Spleen (tissue), 11 donors: ENCODE results near the gene TRIM28. TPM values are rescaled to one million over a fixed set of nuclear protein-coding genes. Genes with fewer than 3 reads are reported as not detected.

Experiments
- DNase-seq: peaks from one replicate; pipeline ENCODE4 v3.0.0-alpha.2; 2020
- H3K27ac ChIP-seq, 8 donors: fragments of 200-600 bp; sonication (generic) in 7 of 8; 1 replicate in 4 of 8; 2 replicates in 4 of 8; pipeline versions ENCODE4 v1.5.0 to v1.8.0; 2016 to 2021; ENCODE audit warnings: inconsistent platforms in 4 of 8, mild to moderate bottlenecking in 4 of 8, moderate library complexity in 1 of 8
- H3K27me3 ChIP-seq, 7 donors: fragments of 200-600 bp; sonication (generic) in 6 of 7; replicated peaks in 1 of 7; 1 replicate in 4 of 7; 2 replicates in 3 of 7; pipeline versions ENCODE4 v1.5.0 to v1.8.0; 2016 to 2021; ENCODE audit warnings: inconsistent platforms in 3 of 7, mild to moderate bottlenecking in 1 of 7
- H3K36me3 ChIP-seq, 6 donors: fragments of 200-600 bp; sonication (generic) in 5 of 6; 1 replicate in 4 of 6; 2 replicates in 2 of 6; pipeline versions ENCODE4 v1.5.0 to v1.8.0; 2016 to 2021; ENCODE audit warnings: inconsistent platforms in 2 of 6
- H3K4me1 ChIP-seq, 6 donors: fragments of 200-600 bp; sonication (generic) in 5 of 6; 1 replicate in 3 of 6; 2 replicates in 3 of 6; pipeline versions ENCODE4 v1.5.0 to v1.8.0; 2016 to 2021; ENCODE audit warnings: inconsistent platforms in 3 of 6
- H3K4me3 ChIP-seq, 8 donors: fragments of 200-600 bp; sonication (generic) in 7 of 8; 1 replicate in 4 of 8; 2 replicates in 4 of 8; pipeline versions ENCODE4 v1.5.0 to v1.8.0; 2016 to 2021; ENCODE audit warnings: inconsistent platforms in 4 of 8, mild to moderate bottlenecking in 4 of 8, moderate library complexity in 2 of 8
- H3K9me3 ChIP-seq, 8 donors: fragments of 200-600 bp; sonication (generic) in 7 of 8; 1 replicate in 4 of 8; 2 replicates in 4 of 8; pipeline versions ENCODE4 v1.5.0 to v1.8.0; 2016 to 2021; ENCODE audit warnings: inconsistent platforms in 4 of 8
- POLR2A ChIP-seq, 3 donors: fragments of 450-650 bp; IDR thresholded peaks; one replicate each; pipeline ENCODE4 v1.5.1; 2017; ENCODE audit warnings: antibody characterized with exemption in 3 of 3, mild to moderate bottlenecking in 1 of 3
- POLR2AphosphoS5 ChIP-seq, 3 donors: sonication (generic); formaldehyde crosslinking; IDR thresholded peaks; one replicate each; pipeline ENCODE4 v1.5.1; 2017; ENCODE audit warnings: antibody characterized with exemption in 3 of 3
- WGBS, 5 donors: extraction: QIAGEN DNeasy Blood & Tissue Kit in 3 of 5; methylation state at CpG; one replicate each; pipeline versions ENCODE4 v1.1.5 to v1.1.7; 2013 to 2018; 5-methylcytosine and 5-hydroxymethylcytosine counted together
- intact Hi-C: fragments of 100-400 bp; cut with DNase I; formaldehyde crosslinking; loops from one replicate; pipeline ENCODE4 v1.15.0; 2023; ENCODE audit warnings: low total_unique reads
- polyA plus RNA-seq, 3 donors: library from polyadenylated mRNA; stranded (reverse); fragments of 200-250 nt; gene quantifications; one replicate each; pipeline ENCODE4 v1.2.1, GENCODE V29; 2013
- total RNA-seq, 7 donors: library from RNA; depleted of rRNA in 3 of 7; stranded (reverse); fragments of >200 nt in 3 of 7; fragmentation: NEBNext Ultra II Directional in 4 of 7; extraction: Animal tissue kit (Norgen Biotek cat#: 25700) in 4 of 7; gene quantifications; one replicate each; pipeline versions ENCODE4 v1.1.0 to v1.2.1, GENCODE V29; 2016 to 2021
- TF ChIP-seq, protein P1 (sequence below), 11 experiments: fragments of 200-600 bp in 7 of 11; fragments of 450-650 bp in 4 of 11; sonication (generic) in 4 of 11; IDR thresholded peaks in 8 of 11; conservative IDR thresholded peaks in 3 of 11; 1 replicate in 7 of 11; 2 replicates in 4 of 11; pipeline versions ENCODE4 v1.4.0 to v1.8.0; 2016 to 2021; ENCODE audit warnings: antibody characterized with exemption in 11 of 11, inconsistent platforms in 4 of 11, mild to moderate bottlenecking in 1 of 11
- donor health status: healthy with polysubstance abuse.
- donor health status: DM: no; HTN: no; CAD: no; lungs with moderate emphysema.
- donor health status: DM: no; HTN: no; CAD: no.
- donor health status: Bipolar disorder and iron deficiency.
- donor health status: healthy.
- donor health status: DM: no; HTN: no; CAD: no.
- donor health status: DM: yes; HTN: yes; CAD: no.

Gene TRIM28
- total and polyA plus RNA-seq, 10 donors: 181 to 294 (median 232) TPM

DNA sequence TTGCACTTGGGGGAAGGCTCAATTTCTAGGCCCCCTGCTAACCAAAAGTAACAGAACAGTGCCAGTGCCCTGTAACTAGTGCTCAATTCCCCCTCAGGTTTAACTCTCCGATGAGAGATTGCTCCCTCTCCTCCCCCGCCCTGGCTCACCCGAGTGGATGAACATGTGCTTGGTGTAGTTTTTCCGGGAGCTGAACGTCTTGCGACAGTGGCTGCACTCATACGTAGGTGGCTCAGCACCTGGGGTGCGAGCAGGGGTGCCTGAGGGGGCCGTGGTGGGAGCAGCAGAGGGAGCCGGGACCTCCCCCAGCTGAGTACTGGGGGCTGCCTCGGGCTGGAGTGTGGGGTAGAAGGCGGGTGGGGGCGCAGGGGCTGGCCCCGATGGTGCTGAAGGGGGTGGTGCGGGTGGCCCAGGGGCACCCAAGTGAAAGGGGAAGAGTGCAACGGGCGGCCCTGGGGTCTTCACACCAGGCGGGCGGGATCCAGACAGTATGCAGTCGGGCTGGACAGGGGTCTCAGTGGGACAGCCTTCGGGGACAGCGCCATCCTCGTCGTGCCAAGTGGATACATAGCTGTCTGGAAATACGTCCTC lies 27.5 kb upstream of the TRIM28 start:
- WGBS, 5 donors: 89 to 94% (median 92%) methylated on average over 15 to 25 of the region's 25 CpGs
- intact Hi-C loops: no loop called here
- Histone ChIP-seq H3K27ac (no peak overlapping the region), H3K9me3 (no peaks in the 10 kb centered on the region), H3K36me3 (peaks cover 3 to 29% (median 17%) of the 10 kb centered on the region in 6 donors), H3K27me3 (no peaks in the 10 kb centered on the region), H3K4me3 (no peak overlapping the region), H3K4me1 (peaks cover 25 to 74% (median 61%) of the 10 kb centered on the region in 6 donors)
- TF ChIP-seq POLR2A (IDR thresholded peaks at IDR 0.05) (no peak), POLR2AphosphoS5 (IDR thresholded peaks at IDR 0.05) (no peak)
- TF ChIP-seq, protein P1, sequence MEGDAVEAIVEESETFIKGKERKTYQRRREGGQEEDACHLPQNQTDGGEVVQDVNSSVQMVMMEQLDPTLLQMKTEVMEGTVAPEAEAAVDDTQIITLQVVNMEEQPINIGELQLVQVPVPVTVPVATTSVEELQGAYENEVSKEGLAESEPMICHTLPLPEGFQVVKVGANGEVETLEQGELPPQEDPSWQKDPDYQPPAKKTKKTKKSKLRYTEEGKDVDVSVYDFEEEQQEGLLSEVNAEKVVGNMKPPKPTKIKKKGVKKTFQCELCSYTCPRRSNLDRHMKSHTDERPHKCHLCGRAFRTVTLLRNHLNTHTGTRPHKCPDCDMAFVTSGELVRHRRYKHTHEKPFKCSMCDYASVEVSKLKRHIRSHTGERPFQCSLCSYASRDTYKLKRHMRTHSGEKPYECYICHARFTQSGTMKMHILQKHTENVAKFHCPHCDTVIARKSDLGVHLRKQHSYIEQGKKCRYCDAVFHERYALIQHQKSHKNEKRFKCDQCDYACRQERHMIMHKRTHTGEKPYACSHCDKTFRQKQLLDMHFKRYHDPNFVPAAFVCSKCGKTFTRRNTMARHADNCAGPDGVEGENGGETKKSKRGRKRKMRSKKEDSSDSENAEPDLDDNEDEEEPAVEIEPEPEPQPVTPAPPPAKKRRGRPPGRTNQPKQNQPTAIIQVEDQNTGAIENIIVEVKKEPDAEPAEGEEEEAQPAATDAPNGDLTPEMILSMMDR (IDR thresholded peaks at IDR 0.05 in 8 of 11, conservative IDR thresholded peaks at IDR 0.05 in 3 of 11): no peak
- no peak for DNase-seq

DNA sequence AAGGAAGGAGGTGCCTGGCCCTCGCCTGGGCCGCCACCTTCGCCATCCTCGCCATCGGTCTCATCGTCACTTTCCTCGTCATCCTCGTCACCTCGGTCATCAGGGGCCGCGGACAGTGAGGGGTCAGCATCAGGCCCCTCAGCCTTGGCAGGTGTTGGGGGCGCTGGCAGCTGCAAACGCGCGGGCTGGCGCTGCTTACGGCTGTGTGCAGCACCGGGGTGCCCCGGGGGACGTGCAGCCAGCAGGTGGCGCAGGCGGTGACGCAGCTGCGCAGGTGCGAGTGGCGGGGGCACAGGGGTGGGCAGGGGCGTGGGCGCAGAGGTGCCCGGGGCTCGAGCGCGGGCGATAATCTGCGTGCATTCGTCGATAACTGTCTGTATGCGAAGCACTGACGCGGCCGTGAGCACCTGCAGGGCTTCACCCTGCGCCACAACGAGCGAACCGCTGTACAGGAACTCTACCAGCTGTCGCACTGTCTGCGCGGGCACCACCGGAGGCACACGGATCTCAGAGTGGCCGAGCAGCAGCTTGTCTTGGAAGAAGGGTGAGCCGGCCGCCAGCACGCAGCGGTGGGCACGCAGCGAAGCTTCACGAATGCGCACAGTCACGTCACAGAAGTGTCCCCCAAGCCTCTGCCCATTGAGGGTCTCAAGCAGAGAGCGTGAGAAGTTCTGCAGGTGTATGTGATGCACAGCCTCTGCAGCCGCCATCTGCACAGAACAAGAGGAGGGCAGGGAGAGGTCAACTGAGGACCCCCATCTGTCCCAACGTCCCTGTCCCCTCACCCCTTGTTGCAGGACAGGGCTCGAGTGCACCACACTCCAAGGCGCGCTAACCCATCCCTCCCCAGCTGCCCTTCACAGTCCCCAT lies 26.7 kb upstream of the TRIM28 start:
- Histone ChIP-seq H3K27me3 (no peaks in the 10 kb centered on the region), H3K4me1 (peaks cover 25 to 74% (median 61%) of the 10 kb centered on the region in 6 donors), H3K27ac (peak overlapping the region in 1 of 8 donors; percentile 98), H3K4me3 (peak overlapping the region in 1 of 8 donors; percentile 85), H3K9me3 (no peaks in the 10 kb centered on the region), H3K36me3 (peaks cover 3 to 29% (median 17%) of the 10 kb centered on the region in 6 donors)
- WGBS, 5 donors: 92 to 95% (median 95%) methylated on average over 58 to 65 of the region's 65 CpGs
- DNase-seq: no peak
- TF ChIP-seq POLR2A (IDR thresholded peaks at IDR 0.05) (no peak), POLR2AphosphoS5 (IDR thresholded peaks at IDR 0.05) (peak in 1 of 3 donors; percentile 36)
- intact Hi-C loops: no loop called here

DNA sequence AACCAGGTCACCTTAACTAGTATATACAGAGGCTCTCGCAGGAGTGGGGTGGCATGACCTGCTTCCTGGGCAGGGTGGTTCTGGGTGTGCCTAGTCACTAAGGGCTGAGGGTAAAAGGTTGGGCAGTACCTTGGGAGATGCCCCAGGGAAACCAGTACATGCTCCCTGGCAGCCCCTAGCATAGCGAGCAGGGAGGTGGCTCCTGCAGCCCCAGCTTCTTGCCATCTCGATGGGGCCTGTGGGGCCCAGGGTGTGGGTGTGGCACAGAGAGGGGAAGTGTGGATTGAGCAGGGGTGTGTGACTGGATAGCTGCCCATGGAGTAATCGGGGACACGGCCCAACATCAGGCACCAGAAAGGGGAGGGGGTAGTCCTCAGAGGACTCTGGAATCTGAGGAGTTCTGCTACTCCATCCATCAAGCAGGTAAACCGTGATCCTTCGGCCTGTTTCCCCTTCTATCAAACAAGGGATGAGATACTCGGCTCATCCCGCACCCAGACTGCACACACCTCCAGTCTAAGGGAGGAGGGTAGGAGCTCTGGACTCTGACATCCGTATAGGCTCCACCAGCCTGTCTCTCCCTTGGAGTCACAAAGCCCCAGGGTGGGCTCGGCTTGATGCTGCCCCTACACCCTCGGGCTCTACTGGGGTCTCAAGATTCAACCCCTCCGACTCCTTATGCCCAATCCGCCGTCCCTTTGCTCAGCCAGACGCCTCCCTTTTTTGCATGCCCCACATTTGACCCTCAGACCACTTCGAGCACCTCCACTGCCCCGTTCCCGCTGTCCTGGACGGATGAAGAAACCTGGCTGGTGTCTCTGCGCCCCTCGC lies 25.4 kb upstream of the TRIM28 start:
- Histone ChIP-seq H3K27ac (peak overlapping the region; percentile 81 to 98 (median 96)), H3K36me3 (peaks cover 3 to 29% (median 17%) of the 10 kb centered on the region in 6 donors), H3K4me3 (peak overlapping the region; percentile 71 to 88 (median 84)), H3K4me1 (peaks cover 25 to 71% (median 58%) of the 10 kb centered on the region in 6 donors), H3K27me3 (no peaks in the 10 kb centered on the region), H3K9me3 (no peaks in the 10 kb centered on the region)
- intact Hi-C loops: no loop called here
- DNase-seq: no peak
- TF ChIP-seq, protein P1 (IDR thresholded peaks at IDR 0.05 in 8 of 11, conservative IDR thresholded peaks at IDR 0.05 in 3 of 11): peak in 6 of 11 experiments; percentile 39 to 66 (median 46)
- TF ChIP-seq POLR2A (IDR thresholded peaks at IDR 0.05): no peak
- no peak for TF ChIP-seq POLR2AphosphoS5 (IDR thresholded peaks at IDR 0.05)
- WGBS, 5 donors: 8 to 12% (median 10%) methylated on average over 21 to 22 of the region's 22 CpGs

DNA sequence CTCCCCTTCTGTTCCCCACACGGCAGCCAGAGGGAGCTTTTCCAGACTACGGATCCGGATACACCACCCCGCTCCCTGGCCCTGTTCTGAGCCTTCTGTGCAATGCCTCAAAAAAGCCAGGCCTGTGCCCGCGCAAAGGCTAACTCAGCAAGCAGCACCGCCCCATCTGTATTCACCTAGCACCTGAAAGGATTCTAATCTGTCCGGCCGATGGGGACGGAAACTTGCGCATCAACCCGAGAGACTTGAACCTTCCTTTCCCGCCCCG lies 24.8 kb upstream of the TRIM28 start:
- peaks cover 3 to 29% (median 17%) of the 10 kb centered on the region in 6 donors for H3K36me3 ChIP-seq
- no peaks in the 10 kb centered on the region for H3K9me3 ChIP-seq
- WGBS, 5 donors: 0 to 2% (median 1%) methylated on average over 7 to 14 of the region's 14 CpGs
- intact Hi-C loops: no loop called here
- peak in 1 of 3 donors; percentile 13 for TF ChIP-seq POLR2AphosphoS5 (IDR thresholded peaks at IDR 0.05)
- TF ChIP-seq POLR2A (IDR thresholded peaks at IDR 0.05): no peak
- TF ChIP-seq, protein P1 (IDR thresholded peaks at IDR 0.05 in 8 of 11, conservative IDR thresholded peaks at IDR 0.05 in 3 of 11): peak in 4 of 11 experiments; percentile 47 to 68 (median 58)
- H3K4me1 ChIP-seq: peaks cover 20 to 66% (median 52%) of the 10 kb centered on the region in 6 donors
- DNase-seq: no peak
- H3K27me3 ChIP-seq: no peaks in the 10 kb centered on the region
- peak overlapping the region; percentile 81 to 98 (median 96) for H3K27ac ChIP-seq
- peak overlapping the region; percentile 71 to 88 (median 84) for H3K4me3 ChIP-seq
